ENCODE data around the gene TCFL5.

The TCFL5 gene

DNA sequence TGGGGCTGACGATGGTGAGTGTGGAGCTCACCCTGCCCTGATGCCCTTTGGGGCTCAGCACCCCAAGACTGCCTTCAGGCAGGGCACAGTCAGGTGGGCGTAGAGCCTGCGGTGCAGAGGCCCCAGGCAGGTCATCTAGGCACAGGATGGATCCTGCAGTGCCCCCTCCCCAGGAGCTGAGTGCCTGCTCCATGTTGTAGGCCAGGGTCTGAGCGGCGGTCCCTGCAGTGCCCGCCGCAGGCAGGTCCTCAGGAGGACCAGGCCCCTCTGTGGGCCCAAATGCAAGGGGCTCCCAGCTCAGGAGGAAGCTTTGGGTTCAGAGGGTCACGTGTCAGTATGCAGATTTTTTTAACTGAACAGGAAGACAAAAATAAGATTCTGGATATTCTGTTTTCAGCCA lies 62.6 kb downstream of the TCFL5 start:
- no peak for DNase-seq (ENCODE audit: low spot score)

DNA sequence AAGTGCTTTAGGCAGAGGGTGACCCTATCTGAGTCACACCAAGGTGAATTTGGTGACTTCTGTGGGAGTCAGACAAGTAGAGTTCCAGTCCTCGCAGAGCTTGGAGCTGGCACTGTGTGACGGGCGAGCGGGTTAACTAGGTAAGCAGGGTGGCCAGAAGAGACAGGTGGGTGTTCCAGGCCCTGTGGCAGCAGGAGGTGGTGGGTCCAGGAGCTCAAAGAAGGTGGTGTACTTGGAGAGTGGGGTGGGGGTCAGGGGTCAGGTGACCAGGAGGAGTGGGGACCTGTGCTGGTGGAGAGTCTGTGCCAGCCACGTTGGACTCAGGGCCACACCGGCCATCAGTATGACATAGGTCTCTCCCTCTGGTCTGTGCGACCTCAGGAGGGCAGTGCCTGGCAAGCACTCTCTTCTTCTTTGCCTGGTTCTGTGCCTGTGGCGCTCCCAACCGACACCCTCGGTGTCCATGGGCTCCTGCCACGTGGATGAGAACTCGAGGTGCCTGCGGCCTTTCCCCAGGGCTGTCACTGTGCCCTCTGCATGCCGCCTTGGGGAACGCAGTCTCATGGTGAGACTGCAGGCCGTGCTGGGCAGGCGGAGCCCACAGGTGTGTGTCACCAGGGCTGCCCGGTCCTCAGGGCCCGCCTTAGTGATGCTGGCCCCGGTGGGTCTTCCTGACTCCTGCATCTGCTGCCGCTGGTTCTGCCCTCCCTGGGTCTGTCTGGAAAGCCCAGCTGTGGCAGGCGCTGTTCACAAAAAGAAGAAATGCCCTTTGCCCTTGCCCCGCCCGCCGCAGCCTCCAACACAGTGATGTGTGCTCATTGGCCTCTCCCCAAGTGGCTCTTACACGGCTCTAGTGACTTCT lies 63.7 kb downstream of the TCFL5 start:
- no peak for DNase-seq (ENCODE audit: low spot score)

DNA sequence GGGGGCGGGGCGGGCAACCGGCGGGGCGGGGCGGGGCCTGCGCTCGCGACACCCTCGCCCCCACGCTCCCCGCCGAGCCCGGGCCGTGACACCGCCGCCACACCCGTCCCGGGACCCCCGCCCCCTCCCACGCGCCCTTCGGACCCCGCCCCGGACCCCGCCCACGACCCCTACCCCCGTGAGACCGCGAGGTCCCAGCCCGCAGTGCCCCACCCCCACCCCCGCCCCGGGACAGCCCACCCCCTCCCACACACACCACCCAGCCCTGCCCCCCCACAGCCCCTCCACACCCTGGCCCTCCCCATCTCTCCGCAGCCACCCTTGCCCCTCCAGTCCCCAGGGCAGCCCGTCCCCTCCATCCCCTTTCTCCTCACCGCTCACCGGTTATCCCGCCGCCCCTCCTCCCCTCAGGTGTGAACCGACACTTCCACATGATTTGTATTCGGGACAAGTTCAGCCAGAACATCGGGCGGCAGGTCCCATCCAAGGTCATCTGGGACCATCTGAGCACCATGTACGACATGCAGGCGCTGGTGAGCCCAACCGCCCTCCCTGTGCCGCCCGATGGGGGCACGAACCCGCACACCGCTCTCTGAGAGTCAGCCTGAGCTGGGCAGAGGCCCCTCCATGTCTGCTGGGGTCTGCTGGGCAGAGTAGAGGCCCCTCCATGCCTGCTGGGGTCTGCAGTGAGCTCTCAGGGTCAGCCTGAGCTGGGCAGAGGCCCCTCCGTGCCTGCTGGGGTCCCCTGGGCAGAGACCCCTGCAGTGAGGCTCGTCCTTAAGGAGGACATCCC lies 64.7 kb downstream of the TCFL5 start:
- DNase-seq (ENCODE audit: low spot score), result no peak

DNA sequence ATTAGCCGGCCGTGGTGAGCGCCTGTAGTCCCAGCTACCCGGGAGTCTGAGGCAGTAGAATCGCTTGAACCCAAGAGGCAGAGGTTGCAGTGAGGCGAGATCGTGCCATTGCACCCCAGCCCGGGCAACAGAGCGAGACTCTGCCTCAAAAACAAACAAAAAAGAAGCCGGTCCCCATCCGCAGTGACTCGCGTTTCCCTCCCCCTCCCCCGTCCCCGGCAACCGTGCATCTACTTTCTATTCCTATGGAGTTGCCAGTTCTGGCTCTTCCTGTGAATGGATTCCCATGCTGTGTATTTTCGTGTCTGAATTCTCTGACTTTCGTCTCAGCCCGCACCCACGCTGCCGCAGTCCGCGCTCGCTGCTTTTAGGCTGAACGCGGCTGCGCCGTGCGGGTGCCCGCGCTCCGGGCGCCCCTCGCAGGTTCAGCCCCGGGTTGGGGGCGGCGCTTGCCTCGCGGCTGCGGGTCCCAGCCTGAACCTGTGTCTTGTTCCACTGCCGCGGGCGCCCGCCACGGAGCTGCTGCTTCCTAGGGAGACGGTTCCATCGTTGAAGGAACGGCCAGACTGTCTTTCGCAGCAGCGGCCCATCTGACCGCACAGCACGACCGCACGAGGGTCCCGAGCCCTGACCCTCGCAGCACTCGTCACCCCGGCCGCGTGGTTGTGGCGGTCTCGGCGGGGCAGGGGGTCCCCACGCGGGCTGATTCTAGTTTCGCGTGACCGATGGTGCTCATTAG lies 66.4 kb downstream of the TCFL5 start:
- peak; percentile 89 for DNase-seq (ENCODE audit: low spot score)

DNA sequence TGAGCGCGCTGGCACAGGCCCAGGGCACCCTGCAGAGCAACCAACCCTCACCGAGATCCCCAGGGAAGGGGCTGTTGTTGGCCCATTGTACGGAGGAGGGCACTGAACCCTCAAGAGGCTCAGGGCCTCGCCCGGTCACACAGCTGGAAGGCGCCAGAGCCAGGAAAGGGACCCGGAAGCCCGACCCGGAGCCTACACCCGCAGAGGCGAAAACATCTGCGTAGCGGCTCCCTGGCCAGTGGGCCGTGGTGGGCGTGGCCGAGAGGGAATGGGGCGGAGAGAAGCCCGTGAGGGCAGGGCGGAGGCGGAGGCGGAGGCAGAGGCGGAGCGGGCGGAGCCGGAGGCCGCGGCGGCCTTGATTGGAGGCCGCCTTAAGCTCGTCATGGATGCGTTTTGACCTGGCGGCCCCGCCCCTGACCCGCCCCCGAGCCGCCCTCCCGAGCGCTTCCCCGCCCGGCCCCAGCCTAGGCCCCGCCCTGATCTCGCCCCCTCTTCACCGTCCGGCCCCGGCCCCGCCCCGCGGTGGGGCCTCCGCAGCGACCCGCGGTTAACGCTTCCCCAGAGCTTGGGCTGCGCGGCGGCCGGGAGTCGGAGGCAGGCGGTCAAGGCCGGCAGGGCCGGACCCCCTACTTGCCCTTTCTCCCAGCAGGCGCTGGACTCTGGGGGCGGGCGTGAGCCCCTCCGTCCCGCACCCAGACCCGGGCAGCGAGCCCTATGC lies 67.5 kb downstream of the TCFL5 start:
- peak; percentile 97 for DNase-seq (ENCODE audit: low spot score)

DNA sequence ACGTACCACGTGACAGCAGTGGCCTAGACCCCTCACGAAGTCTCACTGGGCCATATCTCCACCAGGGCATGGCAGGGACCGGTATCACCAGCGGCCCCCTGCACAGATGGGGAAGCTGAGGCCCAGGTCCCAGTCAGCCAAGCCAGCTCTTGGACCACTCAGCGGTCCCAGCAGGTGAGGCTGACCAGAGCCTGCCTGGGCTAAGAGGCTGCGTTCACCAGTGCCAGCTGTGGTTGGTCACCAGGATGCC lies 67.9 kb downstream of the TCFL5 start:
- no peak for DNase-seq (ENCODE audit: low spot score)

DNA sequence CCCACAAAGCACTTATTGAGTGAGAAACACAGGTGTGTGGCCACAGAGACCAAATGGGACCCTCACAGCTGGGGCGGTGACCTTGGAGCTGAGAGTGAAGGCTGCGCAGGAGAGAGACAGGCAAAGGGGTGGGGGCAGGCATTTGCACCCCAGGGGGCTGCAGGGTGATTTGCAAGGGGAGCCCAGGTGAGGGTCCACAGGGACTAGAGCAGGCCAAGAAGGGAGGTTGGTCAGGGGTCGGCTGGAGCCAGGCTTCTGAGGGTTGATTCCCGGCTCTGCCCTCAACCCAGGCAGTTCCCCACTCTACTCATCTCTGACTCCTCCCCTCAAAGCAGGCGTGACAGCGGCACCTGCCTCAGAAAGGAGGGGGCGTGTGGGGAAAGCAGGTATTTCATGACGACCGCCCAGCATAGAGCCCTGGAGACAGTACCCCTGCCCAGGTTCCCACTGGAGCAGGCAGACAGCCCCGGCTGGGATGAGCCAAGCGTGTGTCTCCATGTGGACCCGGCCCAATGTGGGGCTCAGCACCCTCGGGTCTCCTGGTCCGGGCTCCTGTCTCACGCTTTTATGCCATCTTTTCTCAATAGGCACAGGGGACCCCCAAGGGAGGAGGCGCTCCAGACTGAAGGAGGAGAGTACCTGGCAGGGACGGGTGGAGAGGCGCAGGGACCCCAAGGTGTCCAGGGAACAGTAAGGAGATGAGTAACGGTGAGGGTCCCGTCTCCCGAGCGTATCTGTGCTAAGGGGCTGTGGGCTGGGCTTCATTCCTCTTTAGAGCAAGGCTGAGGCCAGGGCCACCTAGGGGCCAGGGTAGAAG lies 68.5 kb downstream of the TCFL5 start:
- no peak for DNase-seq (ENCODE audit: low spot score)

DNA sequence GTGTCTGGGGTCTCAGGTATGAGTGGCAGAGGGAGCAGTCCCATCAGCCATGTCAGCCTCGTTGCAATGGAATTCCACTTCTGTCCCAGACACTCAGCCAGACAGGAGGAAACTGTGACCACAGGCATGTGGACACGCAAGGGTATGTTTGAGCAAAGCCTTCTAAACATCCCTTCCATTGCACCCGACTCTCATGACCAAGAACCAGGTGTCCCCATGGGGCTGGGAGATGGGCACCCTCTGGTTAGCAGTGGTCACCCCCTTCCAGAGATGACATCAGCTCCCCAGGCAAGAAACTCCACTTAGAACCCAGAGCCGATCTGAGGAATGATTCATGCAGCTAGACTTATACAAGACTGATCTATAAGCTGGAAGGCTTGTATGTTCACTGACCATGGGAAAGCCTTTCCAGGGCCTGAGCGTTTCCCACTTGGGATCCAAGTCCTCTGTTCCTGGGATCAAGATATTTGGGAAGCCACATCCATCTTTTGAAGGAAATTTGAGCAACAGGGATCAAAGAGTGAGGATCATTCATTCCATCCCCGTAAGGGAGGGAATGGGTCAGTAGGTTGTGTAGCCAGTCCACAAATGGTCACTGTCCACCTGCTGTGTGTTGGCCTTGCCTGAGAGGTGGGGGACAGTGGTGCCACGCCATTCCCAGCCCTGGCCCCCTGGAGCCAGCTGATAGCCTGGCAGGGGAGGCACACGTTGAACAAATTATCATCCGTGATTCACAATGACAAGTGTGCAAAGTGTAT lies 69.3 kb downstream of the TCFL5 start:
- no peak for DNase-seq (ENCODE audit: low spot score)

DNA sequence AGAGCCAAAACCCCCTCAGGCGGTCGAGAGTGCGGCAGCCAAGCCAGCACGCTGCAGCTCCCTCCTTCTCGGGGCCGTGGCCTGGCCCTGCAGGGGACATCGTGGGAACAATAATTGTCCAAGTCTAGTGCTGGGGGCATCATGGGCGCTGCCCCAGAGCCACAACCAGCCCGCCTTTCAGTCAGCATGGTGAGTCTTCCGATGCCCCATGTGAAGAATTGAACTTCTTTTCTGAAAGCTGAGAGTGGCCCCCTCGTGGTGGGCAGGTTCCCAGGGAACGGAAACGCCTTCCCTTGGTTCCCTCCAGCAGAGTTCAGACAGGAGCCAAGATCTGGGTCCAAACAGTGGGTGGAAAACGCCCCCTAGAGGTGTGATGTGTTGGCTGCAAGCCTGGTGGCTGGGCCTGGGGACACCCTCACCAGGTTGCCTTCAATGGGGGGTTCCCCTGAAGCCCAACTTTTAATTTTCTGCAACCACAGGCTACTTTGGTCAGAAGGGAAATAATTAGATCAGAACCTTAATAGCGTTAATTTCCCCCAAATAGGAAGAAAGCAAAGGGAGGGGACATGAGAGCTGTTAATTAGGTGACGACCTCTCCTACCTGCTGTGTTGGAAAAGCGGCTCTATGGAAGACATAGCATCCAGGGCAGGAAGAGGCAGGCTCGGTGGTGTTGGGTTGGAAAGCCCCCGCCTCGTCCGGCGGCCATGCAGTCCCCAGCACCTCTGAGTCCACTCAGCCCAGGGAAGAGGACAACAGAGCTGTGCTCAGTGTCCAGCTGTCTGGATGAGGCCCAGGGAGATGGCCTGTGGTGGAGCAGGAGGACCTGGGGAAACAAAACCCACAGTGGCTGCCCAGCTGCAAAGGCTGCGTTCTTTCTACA lies 70.1 kb downstream of the TCFL5 start:
- peak; percentile 94 for DNase-seq (ENCODE audit: low spot score)

Small RNAs within 50 kb of the gene (small RNA-seq; reads per million reads assigned to genes)
- 0 reads per million in 2 experiments for gene DPH3P1
